HepG2 (cell line): Measurements from ENCODE around the gene PRRT1B. TPM values are rescaled to one million over a fixed set of nuclear protein-coding genes. Genes with fewer than 3 reads are reported as not detected.

Source experiments
- ATAC-seq: fragments of 200-7000 bp; cut with Tn5 transposase; 3 replicates; pipeline ENCODE4 v1.9.1; 2020; ENCODE audit warnings: mild to moderate bottlenecking, moderate library complexity
- BruUV-seq: library from RNA; stranded (reverse); fragments of 400-500 nt; replicated peaks from 2 replicates; lab custom pipeline; 2021; lab: Mats Ljungman, UMichigan
- CTCF ChIA-PET: fragments of 300-600 bp; formaldehyde crosslinking; extraction: SDS; loops from one replicate; lab custom pipeline; 2021; ENCODE audit warnings: low total read pairs, inconsistent platforms, low intra/inter-chr PET ratio; lab: Yijun Ruan, JAX
- POLR2A ChIA-PET: fragments of 350-600 bp; sonication (Branson Sonifier 250); formaldehyde crosslinking; loops from one replicate; lab custom pipeline; 2020; ENCODE audit warnings: antibody characterized with exemption, inconsistent platforms; lab: Yijun Ruan, JAX
- DNase-seq: peaks from one replicate; pipeline ENCODE4 v3.0.0-alpha.2; 2015; ENCODE audit warnings: low spot score
- FAIRE-seq: peaks from 3 replicates; lab custom pipeline; 2011; peaks lifted over from hg19 to GRCh38; lab: Jason Lieb, UNC
- H2AFZ ChIP-seq: one replicate; pipeline ENCODE4 v1.6.1; 2011; ENCODE audit warnings: low read length, inconsistent platforms
- H3K27ac ChIP-seq: fragments of 300-600 bp; 3 replicates; pipeline ENCODE4 v1.8.0; 2011; ENCODE audit warnings: mixed run types, mild to moderate bottlenecking, mixed read lengths, low read length, inconsistent platforms; ENCODE audit not compliant: insufficient read depth; ENCODE audit errors: extremely low read length
- H3K27me3 ChIP-seq, 2 experiments: fragments of 200-600 bp in 1 of 2; 2 replicates in 1 of 2; 3 replicates in 1 of 2; pipeline versions ENCODE4 v1.6.0 to v1.8.0; 2011; ENCODE audit warnings: low read length in 2 of 2, mild to moderate bottlenecking in 2 of 2, moderate library complexity in 2 of 2, inconsistent platforms in 1 of 2; ENCODE audit not compliant: insufficient read depth in 2 of 2, control insufficient read depth in 1 of 2
- H3K36me3 ChIP-seq, 2 experiments: fragments of 200-600 bp in 1 of 2; replicated peaks in 1 of 2; 2 replicates in 1 of 2; 3 replicates in 1 of 2; pipeline versions ENCODE4 v1.5.1 to v1.8.0; 2011; ENCODE audit warnings: low read length in 2 of 2, inconsistent platforms in 1 of 2; ENCODE audit not compliant: insufficient read depth in 2 of 2, control insufficient read depth in 1 of 2
- H3K4me1 ChIP-seq: 2 replicates; pipeline ENCODE4 v1.5.1; 2012; ENCODE audit warnings: low read length, inconsistent platforms; ENCODE audit not compliant: insufficient read depth
- H3K4me2 ChIP-seq: 2 replicates; pipeline ENCODE4 v1.6.0; 2011; ENCODE audit warnings: low read depth, low read length, inconsistent platforms
- H3K4me3 ChIP-seq, 3 experiments: fragments of 200-600 bp in 1 of 3; sonication (generic), shearing (Covaris generic) in 1 of 3; replicated peaks in 1 of 3; 2 replicates each; pipeline ENCODE4 v1.5.1; 2011 to 2016; ENCODE audit warnings: low read length in 3 of 3, inconsistent platforms in 2 of 3, low read depth in 2 of 3, mild to moderate bottlenecking in 2 of 3, control low read depth in 1 of 3, mixed read lengths in 1 of 3; ENCODE audit not compliant: insufficient read depth in 1 of 3
- H3K79me2 ChIP-seq: one replicate; pipeline ENCODE4 v1.6.1; 2011; ENCODE audit warnings: low read length, inconsistent platforms; ENCODE audit not compliant: insufficient read depth
- H3K9ac ChIP-seq: 2 replicates; pipeline ENCODE4 v1.6.0; 2011; ENCODE audit warnings: mild to moderate bottlenecking, low read depth, low read length, inconsistent platforms; ENCODE audit not compliant: insufficient read depth
- H3K9me3 ChIP-seq: 2 replicates; pipeline ENCODE4 v1.5.1; 2012; ENCODE audit warnings: mild to moderate bottlenecking, low read length
- H4K20me1 ChIP-seq: 2 replicates; pipeline ENCODE4 v1.6.0; 2011; ENCODE audit warnings: inconsistent platforms, mild to moderate bottlenecking, low read length, moderate library complexity; ENCODE audit not compliant: insufficient read depth
- HNRNPH1 ChIP-seq: fragments of 200-400 bp; formaldehyde crosslinking; optimal IDR thresholded peaks from 2 replicates; pipeline ENCODE3; 2017; ENCODE audit warnings: mild to moderate bottlenecking, low read depth, low read length
- JUND ChIP-seq: sonication (generic); formaldehyde crosslinking; IDR thresholded peaks from 2 replicates; pipeline ENCODE4 v1.8.0; 2022; ENCODE audit warnings: mild to moderate bottlenecking, missing genetic modification reagents
- MED13 ChIP-seq: sonication (generic); formaldehyde crosslinking; IDR thresholded peaks from 2 replicates; pipeline ENCODE4 v1.5.0; 2020; ENCODE audit warnings: missing genetic modification reagents
- NCOR1 ChIP-seq: fragments of 200-600 bp; sonication (generic); IDR thresholded peaks from 2 replicates; pipeline ENCODE4 v1.7.0; 2017; ENCODE audit warnings: antibody characterized with exemption, low read length, borderline replicate concordance
- ONECUT2 ChIP-seq: sonication (generic); formaldehyde crosslinking; IDR thresholded peaks from 2 replicates; pipeline ENCODE4 v1.4.0; 2020; ENCODE audit warnings: missing genetic modification reagents
- RBAK ChIP-seq: sonication (generic); formaldehyde crosslinking; IDR thresholded peaks from 2 replicates; pipeline ENCODE4 v1.5.1; 2020; ENCODE audit warnings: mild to moderate bottlenecking, missing genetic modification reagents
- SAFB2 ChIP-seq: sonication (generic); formaldehyde crosslinking; IDR thresholded peaks from 2 replicates; pipeline ENCODE4 v1.5.1; 2020; ENCODE audit warnings: missing genetic modification reagents, low read depth, mild to moderate bottlenecking, borderline replicate concordance
- ZNF138 ChIP-seq: sonication (generic); formaldehyde crosslinking; IDR thresholded peaks from 2 replicates; pipeline ENCODE4 v1.5.0; 2020; ENCODE audit warnings: mild to moderate bottlenecking, low read depth, missing genetic modification reagents
- ZNF17 ChIP-seq: sonication (generic); formaldehyde crosslinking; IDR thresholded peaks from 2 replicates; pipeline ENCODE4 v1.5.0; 2020; ENCODE audit warnings: mild to moderate bottlenecking, missing genetic modification reagents
- ZNF274 ChIP-seq: sonication (generic); formaldehyde crosslinking; IDR thresholded peaks from 2 replicates; pipeline ENCODE4 v1.5.1; 2020; ENCODE audit warnings: mild to moderate bottlenecking, missing genetic modification reagents
- ZNF557 ChIP-seq: sonication (generic); formaldehyde crosslinking; IDR thresholded peaks from 2 replicates; pipeline ENCODE4 v1.4.0; 2020; ENCODE audit warnings: missing genetic modification reagents
- ZNF75D ChIP-seq: sonication (generic); formaldehyde crosslinking; IDR thresholded peaks from 2 replicates; pipeline ENCODE4 v1.8.1; 2023; ENCODE audit warnings: missing genetic modification reagents, mild to moderate bottlenecking, borderline replicate concordance
- ZNF768 ChIP-seq: sonication (generic); formaldehyde crosslinking; IDR thresholded peaks from 2 replicates; pipeline ENCODE4 v1.4.0; 2020; ENCODE audit warnings: missing genetic modification reagents
- WGBS: methylation state at CpG from one replicate; pipeline ENCODE4 v1.1.6; 2017; ENCODE audit warnings: low lambda C conversion rate; 5-methylcytosine and 5-hydroxymethylcytosine counted together
- in situ Hi-C: cut with HindIII; loops from 2 replicates; pipeline ENCODE4 v1.10.0; 2017; ENCODE audit warnings: low pct_unique_long_range_greater_than_20kb; ENCODE audit not compliant: extremely low pct_ligation_motif_present
- intact Hi-C: fragments of 100-400 bp; cut with micrococcal nuclease; formaldehyde crosslinking; loops from one replicate; pipeline ENCODE4 v1.10.0; 2022; ENCODE audit not compliant: unreplicated experiment
- polyA plus RNA-seq, 8 experiments: library from polyadenylated mRNA; depleted of rRNA in 3 of 8; stranded (reverse) in 7 of 8; unstranded in 1 of 8; fragments of >200 nt; fragmentation: Illumina TruSeq in 4 of 8; extraction: Trizol in 4 of 8; gene quantifications; 2 replicates each; pipeline versions ENCODE4 v1.2.1 to v1.2.3, GENCODE V29; 2011 to 2016; ENCODE audit warnings: low read depth in 4 of 8, missing spikeins in 1 of 8, mixed read lengths in 1 of 8; ENCODE audit not compliant: insufficient read depth in 1 of 8
- total RNA-seq, 5 experiments: library from RNA; depleted of rRNA; stranded (reverse); fragments of >200 nt; fragmentation: Illumina TruSeq; extraction: Trizol; gene quantifications; 2 replicates each; pipeline ENCODE4 v1.2.3, GENCODE V29; 2016; ENCODE audit warnings: low read depth in 1 of 5
- TF ChIP-seq, protein P1 (sequence below): sonication (generic); formaldehyde crosslinking; IDR thresholded peaks from 2 replicates; pipeline ENCODE4 v1.4.0; 2020; ENCODE audit warnings: missing genetic modification reagents
- TF ChIP-seq, protein P2 (sequence below): IDR thresholded peaks from 2 replicates; pipeline ENCODE4 v1.6.1; 2016; ENCODE audit warnings: low read depth, borderline replicate concordance
- TF ChIP-seq, protein P3 (sequence below): sonication (generic); formaldehyde crosslinking; IDR thresholded peaks from 2 replicates; pipeline ENCODE4 v1.4.0; 2020; ENCODE audit warnings: missing genetic modification reagents, borderline replicate concordance

The PRRT1B gene
- total and polyA plus RNA-seq, 2 of the 13 experiments (the other 11 are each of a cell fraction or from before 2014, with no cell fraction given): not detected

DNA sequence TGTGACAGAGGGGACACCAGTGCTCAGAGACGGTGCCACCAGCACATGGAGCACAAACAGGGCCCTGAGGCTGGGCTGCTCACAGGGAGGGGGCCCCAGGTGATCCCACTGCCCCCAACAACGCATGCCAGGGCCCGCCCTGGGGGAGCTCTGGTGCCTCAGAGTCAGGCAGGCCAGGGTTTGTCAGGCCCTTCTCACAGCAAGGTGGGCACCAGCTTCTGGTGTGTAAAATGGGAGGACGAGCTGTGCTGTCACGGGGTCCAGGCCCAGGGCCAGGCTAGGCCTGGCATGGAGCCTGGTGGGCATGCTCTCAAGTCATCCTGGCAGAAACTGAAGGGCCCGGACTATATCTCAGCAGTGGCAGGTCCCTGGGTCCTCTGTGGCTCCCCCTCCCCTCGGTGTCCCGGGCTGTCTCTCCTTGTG, 34.5 kb downstream of the PRRT1B start:
- Histone ChIP-seq H4K20me1 (no peaks in the 10 kb centered on the region), H3K36me3 (peaks cover 9 to 53% of the 10 kb centered on the region in 2 experiments; a peak in 4 of 5 replicates), H3K9me3 (no peaks in the 10 kb centered on the region), H3K4me2 (no peak overlapping the region), H3K27me3 (no peaks in the 10 kb centered on the region), H3K79me2 (no peaks in the 10 kb centered on the region), H3K4me3 (no peak overlapping the region), H3K9ac (no peak overlapping the region), H2AFZ (no peak overlapping the region), H3K4me1 (0 out of 2 replicates have a peak, but pooled peaks cover under 1% of the 10 kb centered on the region), H3K27ac (no peak overlapping the region)
- ChIA-PET POLR2A (interaction anchor here (0.6 kb wide), 1 partner anchor 165 kb away, joined by 3 read pairs; no protein-coding TSS in a partner anchor), CTCF (no interaction called here)
- in situ Hi-C loops: loop anchor here (25.0 kb wide), 1 partner anchor 658 kb away; no protein-coding TSS in a partner anchor
- no TSS peak for BruUV-seq
- DNase-seq: no peak
- WGBS: no CpG with 5 or more reads among the region's 8 CpGs
- FAIRE-seq: no peak
- ATAC-seq: no peak
- TF ChIP-seq MED13 (CRISPR knock-in tag) (no peak), ZNF138 (CRISPR knock-in tag) (no peak), ZNF75D (no peak), JUND (CRISPR knock-in tag) (no peak), ZNF17 (no peak), HNRNPH1 (no peak), ZNF768 (no peak), NCOR1 (no peak), SAFB2 (CRISPR knock-in tag) (no peak), ZNF557 (CRISPR knock-in tag) (no peak), ONECUT2 (no peak), ZNF274 (CRISPR knock-in tag) (no peak), RBAK (CRISPR knock-in tag) (no peak)
- TF ChIP-seq, protein P1, sequence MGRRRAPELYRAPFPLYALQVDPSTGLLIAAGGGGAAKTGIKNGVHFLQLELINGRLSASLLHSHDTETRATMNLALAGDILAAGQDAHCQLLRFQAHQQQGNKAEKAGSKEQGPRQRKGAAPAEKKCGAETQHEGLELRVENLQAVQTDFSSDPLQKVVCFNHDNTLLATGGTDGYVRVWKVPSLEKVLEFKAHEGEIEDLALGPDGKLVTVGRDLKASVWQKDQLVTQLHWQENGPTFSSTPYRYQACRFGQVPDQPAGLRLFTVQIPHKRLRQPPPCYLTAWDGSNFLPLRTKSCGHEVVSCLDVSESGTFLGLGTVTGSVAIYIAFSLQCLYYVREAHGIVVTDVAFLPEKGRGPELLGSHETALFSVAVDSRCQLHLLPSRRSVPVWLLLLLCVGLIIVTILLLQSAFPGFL: no peak
- TF ChIP-seq, protein P2, sequence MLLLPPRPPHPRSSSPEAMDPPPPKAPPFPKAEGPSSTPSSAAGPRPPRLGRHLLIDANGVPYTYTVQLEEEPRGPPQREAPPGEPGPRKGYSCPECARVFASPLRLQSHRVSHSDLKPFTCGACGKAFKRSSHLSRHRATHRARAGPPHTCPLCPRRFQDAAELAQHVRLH (CRISPR knock-in tag): no peak
- TF ChIP-seq, protein P3, sequence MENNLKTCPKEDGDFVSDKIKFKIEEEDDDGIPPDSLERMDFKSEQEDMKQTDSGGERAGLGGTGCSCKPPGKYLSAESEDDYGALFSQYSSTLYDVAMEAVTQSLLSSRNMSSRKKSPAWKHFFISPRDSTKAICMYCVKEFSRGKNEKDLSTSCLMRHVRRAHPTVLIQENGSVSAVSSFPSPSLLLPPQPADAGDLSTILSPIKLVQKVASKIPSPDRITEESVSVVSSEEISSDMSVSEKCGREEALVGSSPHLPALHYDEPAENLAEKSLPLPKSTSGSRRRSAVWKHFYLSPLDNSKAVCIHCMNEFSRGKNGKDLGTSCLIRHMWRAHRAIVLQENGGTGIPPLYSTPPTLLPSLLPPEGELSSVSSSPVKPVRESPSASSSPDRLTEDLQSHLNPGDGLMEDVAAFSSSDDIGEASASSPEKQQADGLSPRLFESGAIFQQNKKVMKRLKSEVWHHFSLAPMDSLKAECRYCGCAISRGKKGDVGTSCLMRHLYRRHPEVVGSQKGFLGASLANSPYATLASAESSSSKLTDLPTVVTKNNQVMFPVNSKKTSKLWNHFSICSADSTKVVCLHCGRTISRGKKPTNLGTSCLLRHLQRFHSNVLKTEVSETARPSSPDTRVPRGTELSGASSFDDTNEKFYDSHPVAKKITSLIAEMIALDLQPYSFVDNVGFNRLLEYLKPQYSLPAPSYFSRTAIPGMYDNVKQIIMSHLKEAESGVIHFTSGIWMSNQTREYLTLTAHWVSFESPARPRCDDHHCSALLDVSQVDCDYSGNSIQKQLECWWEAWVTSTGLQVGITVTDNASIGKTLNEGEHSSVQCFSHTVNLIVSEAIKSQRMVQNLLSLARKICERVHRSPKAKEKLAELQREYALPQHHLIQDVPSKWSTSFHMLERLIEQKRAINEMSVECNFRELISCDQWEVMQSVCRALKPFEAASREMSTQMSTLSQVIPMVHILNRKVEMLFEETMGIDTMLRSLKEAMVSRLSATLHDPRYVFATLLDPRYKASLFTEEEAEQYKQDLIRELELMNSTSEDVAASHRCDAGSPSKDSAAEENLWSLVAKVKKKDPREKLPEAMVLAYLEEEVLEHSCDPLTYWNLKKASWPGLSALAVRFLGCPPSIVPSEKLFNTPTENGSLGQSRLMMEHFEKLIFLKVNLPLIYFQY: no peak
- TF ChIP-seq, all 625 proteins: peak for 0
- intact Hi-C loops: no loop called here
